ENCODE measurements around the gene SKA3.

- TF ChIP-seq, protein P1, sequence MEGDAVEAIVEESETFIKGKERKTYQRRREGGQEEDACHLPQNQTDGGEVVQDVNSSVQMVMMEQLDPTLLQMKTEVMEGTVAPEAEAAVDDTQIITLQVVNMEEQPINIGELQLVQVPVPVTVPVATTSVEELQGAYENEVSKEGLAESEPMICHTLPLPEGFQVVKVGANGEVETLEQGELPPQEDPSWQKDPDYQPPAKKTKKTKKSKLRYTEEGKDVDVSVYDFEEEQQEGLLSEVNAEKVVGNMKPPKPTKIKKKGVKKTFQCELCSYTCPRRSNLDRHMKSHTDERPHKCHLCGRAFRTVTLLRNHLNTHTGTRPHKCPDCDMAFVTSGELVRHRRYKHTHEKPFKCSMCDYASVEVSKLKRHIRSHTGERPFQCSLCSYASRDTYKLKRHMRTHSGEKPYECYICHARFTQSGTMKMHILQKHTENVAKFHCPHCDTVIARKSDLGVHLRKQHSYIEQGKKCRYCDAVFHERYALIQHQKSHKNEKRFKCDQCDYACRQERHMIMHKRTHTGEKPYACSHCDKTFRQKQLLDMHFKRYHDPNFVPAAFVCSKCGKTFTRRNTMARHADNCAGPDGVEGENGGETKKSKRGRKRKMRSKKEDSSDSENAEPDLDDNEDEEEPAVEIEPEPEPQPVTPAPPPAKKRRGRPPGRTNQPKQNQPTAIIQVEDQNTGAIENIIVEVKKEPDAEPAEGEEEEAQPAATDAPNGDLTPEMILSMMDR (IDR thresholded peaks at IDR 0.05): no peak
- TF ChIP-seq ATF2 (CRISPR knock-in tag; IDR thresholded peaks at IDR 0.05; ENCODE audit: borderline replicate concordance, low read depth): no peak
- TF ChIP-seq CREM (CRISPR knock-in tag; IDR thresholded peaks at IDR 0.05): no peak
- no peak for TF ChIP-seq NFYB (CRISPR knock-in tag; conservative IDR thresholded peaks at IDR 0.05; ENCODE audit: low read depth)
- TF ChIP-seq FOXP1 (CRISPR knock-in tag; IDR thresholded peaks at IDR 0.05; ENCODE audit: borderline replicate concordance): no peak
- TF ChIP-seq IRF2 (CRISPR knock-in tag; IDR thresholded peaks at IDR 0.05; ENCODE audit: borderline replicate concordance, low read depth): no peak
- no peak for TF ChIP-seq CBFB (CRISPR knock-in tag; IDR thresholded peaks at IDR 0.05; ENCODE audit: low read depth)
- TF ChIP-seq E2F1 (CRISPR knock-in tag; IDR thresholded peaks at IDR 0.05): no peak
- no peak for TF ChIP-seq GTF2I (CRISPR knock-in tag; conservative IDR thresholded peaks at IDR 0.05)
- no peak for TF ChIP-seq TP53 (CRISPR knock-in tag; IDR thresholded peaks at IDR 0.05)
These were observed 70.3 kb downstream of the SKA3 start for GRCh38 chr13:21106089-21106488.

Measured in WTC11 (cell line).